H9 (cell line): ENCODE data around the gene ANO10. TPM values are rescaled to one million over a fixed set of nuclear protein-coding genes. Genes with fewer than 3 reads are reported as not detected.

Experiments
- DNase-seq: peaks from one replicate; pipeline ENCODE4 v3.0.0-alpha.2; 2017
- H2AFZ ChIP-seq: one replicate; pipeline ENCODE4 v1.6.1; 2013; ENCODE audit warnings: mild to moderate bottlenecking, low read length, control low read depth, moderate library complexity
- H2AK5ac ChIP-seq: 2 replicates; pipeline ENCODE4 v1.6.1; 2013; ENCODE audit warnings: low read length, control low read depth, mixed read lengths; ENCODE audit not compliant: insufficient read length
- H2BK120ac ChIP-seq: one replicate; pipeline ENCODE4 v1.6.1; 2013; ENCODE audit warnings: low read depth, mild to moderate bottlenecking, low read length, control low read depth, inconsistent platforms; ENCODE audit not compliant: poor library complexity, severe bottlenecking
- H2BK12ac ChIP-seq: 2 replicates; pipeline ENCODE4 v1.6.1; 2013; ENCODE audit warnings: low read length, control low read depth, mixed read lengths, low read depth; ENCODE audit not compliant: insufficient read length
- H2BK15ac ChIP-seq: 2 replicates; pipeline ENCODE4 v1.6.1; 2013; ENCODE audit warnings: low read depth, low read length, control low read depth
- H2BK20ac ChIP-seq: one replicate; pipeline ENCODE4 v1.6.1; 2013; ENCODE audit warnings: low read depth, mild to moderate bottlenecking, low read length, control low read depth, inconsistent platforms; ENCODE audit not compliant: poor library complexity, severe bottlenecking
- H2BK5ac ChIP-seq: 2 replicates; pipeline ENCODE4 v1.6.1; 2013; ENCODE audit warnings: low read length, control low read depth, mixed read lengths; ENCODE audit not compliant: insufficient read length
- H3K14ac ChIP-seq: 2 replicates; pipeline ENCODE4 v1.6.1; 2013; ENCODE audit warnings: low read length, control low read depth; ENCODE audit not compliant: insufficient read depth
- H3K18ac ChIP-seq: 2 replicates; pipeline ENCODE4 v1.6.1; 2013; ENCODE audit warnings: low read depth, mild to moderate bottlenecking, mixed read lengths, low read length, control low read depth; ENCODE audit not compliant: insufficient read length
- H3K23ac ChIP-seq: 2 replicates; pipeline ENCODE4 v1.6.1; 2013; ENCODE audit warnings: low read length, control low read depth, mixed read lengths, low read depth; ENCODE audit not compliant: insufficient read length
- H3K23me2 ChIP-seq: 2 replicates; pipeline ENCODE4 v1.6.1; 2013; ENCODE audit warnings: low read depth, mild to moderate bottlenecking, mixed read lengths, low read length, control low read depth; ENCODE audit not compliant: insufficient read length, poor library complexity, severe bottlenecking
- H3K27ac ChIP-seq: 2 replicates; pipeline ENCODE4 v1.5.1; 2013; ENCODE audit warnings: low read length, control low read depth, mixed read lengths, low read depth; ENCODE audit not compliant: insufficient read length
- H3K27me3 ChIP-seq: 2 replicates; pipeline ENCODE4 v1.6.1; 2013; ENCODE audit warnings: low read length, control low read depth, inconsistent platforms; ENCODE audit not compliant: insufficient read depth
- H3K4ac ChIP-seq: 2 replicates; pipeline ENCODE4 v1.6.1; 2013; ENCODE audit warnings: low read depth, mild to moderate bottlenecking, control low read depth, inconsistent platforms, low read length, moderate library complexity
- H3K4me1 ChIP-seq: 2 replicates; pipeline ENCODE4 v1.6.1; 2013; ENCODE audit warnings: low read length, control low read depth, inconsistent platforms; ENCODE audit not compliant: insufficient read depth
- H3K4me2 ChIP-seq: 2 replicates; pipeline ENCODE4 v1.6.1; 2013; ENCODE audit warnings: low read length, control low read depth, mixed read lengths; ENCODE audit not compliant: insufficient read length, insufficient read depth
- H3K56ac ChIP-seq: 2 replicates; pipeline ENCODE4 v1.6.1; 2013; ENCODE audit warnings: low read depth, mild to moderate bottlenecking, mixed read lengths, low read length, control low read depth; ENCODE audit not compliant: insufficient read length
- H3K79me1 ChIP-seq: 2 replicates; pipeline ENCODE4 v1.6.1; 2013; ENCODE audit warnings: low read depth, mild to moderate bottlenecking, moderate library complexity, low read length, control low read depth, inconsistent platforms; ENCODE audit not compliant: insufficient read depth, poor library complexity, severe bottlenecking
- H3K79me2 ChIP-seq: 2 replicates; pipeline ENCODE4 v1.6.1; 2013; ENCODE audit warnings: low read length, control low read depth, inconsistent platforms; ENCODE audit not compliant: insufficient read depth
- H3K9ac ChIP-seq: 2 replicates; pipeline ENCODE4 v1.6.1; 2013; ENCODE audit warnings: low read length, control low read depth, mixed read lengths; ENCODE audit not compliant: insufficient read length; ENCODE audit errors: extremely low read depth
- H3K9me3 ChIP-seq: one replicate; pipeline ENCODE4 v1.6.1; 2013; ENCODE audit warnings: low read depth, low read length, inconsistent platforms; ENCODE audit not compliant: control insufficient read depth
- H3T11ph ChIP-seq: one replicate; pipeline ENCODE4 v1.6.1; 2013; ENCODE audit warnings: mild to moderate bottlenecking, low read length, control low read depth, inconsistent platforms
- H4K20me1 ChIP-seq: one replicate; pipeline ENCODE4 v1.6.1; 2013; ENCODE audit not compliant: control insufficient read depth, insufficient read length, insufficient read depth
- H4K5ac ChIP-seq: 2 replicates; pipeline ENCODE4 v1.6.1; 2013; ENCODE audit warnings: low read depth, mild to moderate bottlenecking, mixed read lengths, low read length, control low read depth; ENCODE audit not compliant: insufficient read length
- H4K8ac ChIP-seq: replicated peaks from 2 replicates; pipeline ENCODE4 v1.6.1; 2013; ENCODE audit warnings: low read length, control low read depth, mixed read lengths, low read depth; ENCODE audit not compliant: insufficient read length
- H4K91ac ChIP-seq: 2 replicates; pipeline ENCODE4 v1.6.1; 2013; ENCODE audit warnings: low read depth, mild to moderate bottlenecking, moderate library complexity, mixed read lengths, low read length, control low read depth; ENCODE audit not compliant: insufficient read length
- H3K27ac Mint-ChIP-seq, 3 experiments: 2 replicates in 2 of 3; 3 replicates in 1 of 3; pipeline ENCODE4 v1.8.0; 2020 to 2021; ENCODE audit warnings: mixed read lengths in 3 of 3, mild to moderate bottlenecking in 1 of 3, moderate library complexity in 1 of 3
- H3K27me3 Mint-ChIP-seq: 2 replicates; pipeline ENCODE4 v1.8.0; 2021; ENCODE audit warnings: low read depth, mild to moderate bottlenecking, moderate library complexity, mixed read lengths
- H3K36me3 Mint-ChIP-seq, 3 experiments: 2 replicates in 2 of 3; 3 replicates in 1 of 3; pipeline ENCODE4 v1.8.0; 2020 to 2021; ENCODE audit warnings: low read depth in 3 of 3, mixed read lengths in 3 of 3; ENCODE audit not compliant: insufficient read depth in 1 of 3
- H3K4me1 Mint-ChIP-seq, 2 experiments: 2 replicates each; pipeline ENCODE4 v1.8.0; 2020; ENCODE audit warnings: mixed read lengths in 2 of 2
- H3K4me3 Mint-ChIP-seq, 2 experiments: 2 replicates in 1 of 2; 3 replicates in 1 of 2; pipeline ENCODE4 v1.8.0; 2020 to 2021; ENCODE audit warnings: mild to moderate bottlenecking in 2 of 2, mixed read lengths in 2 of 2, moderate library complexity in 1 of 2
- H3K9me3 Mint-ChIP-seq, 2 experiments: 2 replicates in 1 of 2; 3 replicates in 1 of 2; pipeline ENCODE4 v1.8.0; 2020; ENCODE audit warnings: mild to moderate bottlenecking in 2 of 2, mixed read lengths in 2 of 2, moderate library complexity in 1 of 2
- WGBS: extraction: QIAGEN DNeasy Blood & Tissue Kit; methylation state at CpG from one replicate; pipeline ENCODE4 v1.1.7; 2013; ENCODE audit warnings: missing lambda C conversion rate, low lambda C conversion rate, mixed read lengths; ENCODE audit not compliant: insufficient read length; ENCODE audit errors: extremely low coverage; 5-methylcytosine and 5-hydroxymethylcytosine counted together
- total RNA-seq: library from RNA; stranded (reverse); gene quantifications from 2 replicates; pipeline ENCODE4 v1.2.1, GENCODE V29; 2021
- TF ChIP-seq, protein P1 (sequence below): fragments of 200-600 bp; sonication (generic); conservative IDR thresholded peaks from 3 replicates; pipeline ENCODE4 v1.8.0; 2021; ENCODE audit warnings: antibody characterized with exemption, mild to moderate bottlenecking

Gene ANO10
- total RNA-seq, 1 experiment from 2014 or later, result 38.7 TPM

DNA sequence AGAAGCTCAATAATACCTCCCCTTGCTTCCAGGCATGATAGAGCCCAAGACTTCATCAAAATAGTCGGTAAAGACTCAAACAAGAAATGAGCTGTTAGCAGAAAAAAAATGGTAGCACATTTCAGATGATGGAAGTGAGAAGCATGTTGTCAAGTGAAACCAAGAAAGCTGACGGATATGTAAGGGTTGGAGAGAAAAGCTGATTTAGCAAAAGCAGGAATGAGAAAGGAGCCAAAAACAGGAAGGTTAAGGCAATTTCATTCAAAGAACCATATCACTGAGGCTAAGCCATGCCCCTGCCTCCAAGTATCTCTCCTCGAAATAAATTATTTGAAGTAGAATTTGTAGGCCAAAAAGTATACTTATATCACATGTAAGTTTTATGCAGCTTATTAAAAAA, 88.8 kb downstream of the ANO10 start:
- Histone ChIP-seq H2BK120ac (no peak overlapping the region), H2BK12ac (no peak overlapping the region), H3K9ac (no peak overlapping the region), H3K79me2 (no peaks in the 10 kb centered on the region), H3K23ac (no peak overlapping the region), H2AK5ac (no peak overlapping the region), H3K4me2 (no peak overlapping the region), H2AFZ (no peak overlapping the region), H3K56ac (no peak overlapping the region), H3K27me3 (no peaks in the 10 kb centered on the region), H3K4me1 (peaks cover 9% of the 10 kb centered on the region; the same call in 1 of the 2 replicates), H2BK20ac (no peak overlapping the region), H3K14ac (no peak overlapping the region), H4K91ac (no peak overlapping the region), H3K18ac (no peak overlapping the region), H4K20me1 (no peaks in the 10 kb centered on the region), H2BK5ac (no peak overlapping the region), H3K9me3 (no peaks in the 10 kb centered on the region), H3T11ph (no peak overlapping the region), H3K27ac (no peak overlapping the region), H3K79me1 (no peaks in the 10 kb centered on the region), H4K8ac (no peak overlapping the region), H3K23me2 (no peaks in the 10 kb centered on the region), H4K5ac (no peak overlapping the region), H3K4ac (no peak overlapping the region), H2BK15ac (no peak overlapping the region)
- Mint-ChIP-seq H3K9me3 (peaks cover 5 to 6% of the 10 kb centered on the region in 2 experiments; a peak in 4 of 5 replicates), H3K27me3 (no peaks in the 10 kb centered on the region), H3K27ac (no peak overlapping the region), H3K4me1 (peaks cover 24 to 27% of the 10 kb centered on the region in 2 experiments), H3K4me3 (no peak overlapping the region), H3K36me3 (peaks cover 4 to 15% (median 6%) of the 10 kb centered on the region in 3 experiments; a peak in 6 of 7 replicates)
- no peak for DNase-seq
- no CpG with 5 or more reads among the region's 3 CpGs for WGBS
- TF ChIP-seq, protein P1, sequence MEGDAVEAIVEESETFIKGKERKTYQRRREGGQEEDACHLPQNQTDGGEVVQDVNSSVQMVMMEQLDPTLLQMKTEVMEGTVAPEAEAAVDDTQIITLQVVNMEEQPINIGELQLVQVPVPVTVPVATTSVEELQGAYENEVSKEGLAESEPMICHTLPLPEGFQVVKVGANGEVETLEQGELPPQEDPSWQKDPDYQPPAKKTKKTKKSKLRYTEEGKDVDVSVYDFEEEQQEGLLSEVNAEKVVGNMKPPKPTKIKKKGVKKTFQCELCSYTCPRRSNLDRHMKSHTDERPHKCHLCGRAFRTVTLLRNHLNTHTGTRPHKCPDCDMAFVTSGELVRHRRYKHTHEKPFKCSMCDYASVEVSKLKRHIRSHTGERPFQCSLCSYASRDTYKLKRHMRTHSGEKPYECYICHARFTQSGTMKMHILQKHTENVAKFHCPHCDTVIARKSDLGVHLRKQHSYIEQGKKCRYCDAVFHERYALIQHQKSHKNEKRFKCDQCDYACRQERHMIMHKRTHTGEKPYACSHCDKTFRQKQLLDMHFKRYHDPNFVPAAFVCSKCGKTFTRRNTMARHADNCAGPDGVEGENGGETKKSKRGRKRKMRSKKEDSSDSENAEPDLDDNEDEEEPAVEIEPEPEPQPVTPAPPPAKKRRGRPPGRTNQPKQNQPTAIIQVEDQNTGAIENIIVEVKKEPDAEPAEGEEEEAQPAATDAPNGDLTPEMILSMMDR, result no peak
